ENCODE data around the gene KCNMA1.

Gene KCNMA1

GRCh38 chr10:77474386-77474785 is 163.2 kb downstream of the KCNMA1 start:
- DNase-seq: no peak

- no peak for DNase-seq
These were observed 165.5 kb downstream of the KCNMA1 start for GRCh38 chr10:77472146-77472545.

- no peak for DNase-seq
These were observed 166.5 kb downstream of the KCNMA1 start for GRCh38 chr10:77471069-77471536.

GRCh38 chr10:77467422-77467963 is 170.1 kb downstream of the KCNMA1 start:
- no peak for DNase-seq

- no peak for DNase-seq
These were observed 173.5 kb downstream of the KCNMA1 start for GRCh38 chr10:77463967-77464745.

- DNase-seq: no peak
These were observed 174.1 kb downstream of the KCNMA1 start for GRCh38 chr10:77463499-77463898.

- no peak for DNase-seq
These were observed 175.8 kb downstream of the KCNMA1 start for GRCh38 chr10:77461636-77462296.

GRCh38 chr10:77459905-77460304 is 177.7 kb downstream of the KCNMA1 start:
- DNase-seq: no peak

GRCh38 chr10:77458986-77459590 is 178.5 kb downstream of the KCNMA1 start:
- DNase-seq: no peak

- no peak for DNase-seq
These were observed 179.9 kb downstream of the KCNMA1 start for GRCh38 chr10:77457721-77458120.

GRCh38 chr10:77457266-77457665 is 180.3 kb downstream of the KCNMA1 start:
- no peak for DNase-seq

GRCh38 chr10:77456414-77456813 is 181.2 kb downstream of the KCNMA1 start:
- DNase-seq: no peak

GRCh38 chr10:77455561-77455960 is 182.0 kb downstream of the KCNMA1 start:
- no peak for DNase-seq

GRCh38 chr10:77452952-77453564 is 184.6 kb downstream of the KCNMA1 start:
- DNase-seq: no peak

GRCh38 chr10:77451886-77452285 is 185.7 kb downstream of the KCNMA1 start:
- no peak for DNase-seq

GRCh38 chr10:77448226-77448625 is 189.4 kb downstream of the KCNMA1 start:
- no peak for DNase-seq

GRCh38 chr10:77446700-77447099 is 190.9 kb downstream of the KCNMA1 start:
- DNase-seq: no peak

- DNase-seq: no peak
These were observed 192.1 kb downstream of the KCNMA1 start for GRCh38 chr10:77445547-77445946.

GRCh38 chr10:77444041-77444440 is 193.6 kb downstream of the KCNMA1 start:
- no peak for DNase-seq

GRCh38 chr10:77442699-77443189 is 194.9 kb downstream of the KCNMA1 start:
- DNase-seq: no peak

GRCh38 chr10:77441353-77442166 is 196.0 kb downstream of the KCNMA1 start:
- DNase-seq: no peak
